DND-41 (cell line): ENCODE results near the gene IGF2BP2.

Source experiments
- ATAC-seq: fragments of 200-7000 bp; cut with Tn5 transposase; 3 replicates; pipeline ENCODE4 v1.9.1; 2021; ENCODE audit warnings: low read depth; ENCODE audit not compliant: insufficient read depth
- DNase-seq: peaks from one replicate; pipeline ENCODE4 v3.0.0-alpha.2; 2020
- H2AFZ ChIP-seq: 2 replicates; pipeline ENCODE4 v1.6.0; 2012; ENCODE audit warnings: low read depth, low read length
- H3K27ac ChIP-seq: 2 replicates; pipeline ENCODE4 v1.5.1; 2012; ENCODE audit warnings: low read length, inconsistent platforms
- H3K27me3 ChIP-seq: fragments of 200-600 bp; sonication (generic); 2 replicates; pipeline ENCODE4 v1.6.0; 2012; ENCODE audit warnings: low read length, mild to moderate bottlenecking, inconsistent platforms; ENCODE audit not compliant: insufficient read depth, poor library complexity
- H3K36me3 ChIP-seq: 2 replicates; pipeline ENCODE4 v1.5.1; 2012; ENCODE audit warnings: low read length, inconsistent platforms; ENCODE audit not compliant: insufficient read depth
- H3K4me1 ChIP-seq: 2 replicates; pipeline ENCODE4 v1.5.1; 2012; ENCODE audit warnings: mild to moderate bottlenecking, low read length; ENCODE audit not compliant: insufficient read depth
- H3K4me2 ChIP-seq: 2 replicates; pipeline ENCODE4 v1.6.0; 2012; ENCODE audit warnings: mild to moderate bottlenecking, moderate library complexity, low read length, inconsistent platforms; ENCODE audit not compliant: insufficient read depth
- H3K4me3 ChIP-seq, 2 experiments: fragments of 200-600 bp in 1 of 2; shearing (Covaris generic) in 1 of 2; 2 replicates each; pipeline ENCODE4 v1.5.1; 2012 to 2016; ENCODE audit warnings: inconsistent platforms in 2 of 2, low read length in 2 of 2, mild to moderate bottlenecking in 2 of 2, low read depth in 1 of 2, moderate library complexity in 1 of 2
- H3K79me2 ChIP-seq: 2 replicates; pipeline ENCODE4 v1.6.0; 2012; ENCODE audit warnings: low read length, inconsistent platforms; ENCODE audit not compliant: insufficient read depth
- H3K9ac ChIP-seq: 2 replicates; pipeline ENCODE4 v1.6.0; 2012; ENCODE audit warnings: low read depth, mild to moderate bottlenecking, inconsistent platforms, low read length, moderate library complexity
- H3K9me3 ChIP-seq: 2 replicates; pipeline ENCODE4 v1.5.1; 2012; ENCODE audit warnings: low read length, moderate library complexity, mild to moderate bottlenecking, inconsistent platforms; ENCODE audit not compliant: insufficient read depth, severe bottlenecking
- H4K20me1 ChIP-seq: 2 replicates; pipeline ENCODE4 v1.6.0; 2012; ENCODE audit warnings: low read length; ENCODE audit not compliant: insufficient read depth
- EZH2 ChIP-seq: IDR thresholded peaks from 3 replicates; pipeline ENCODE4 v1.6.1; 2012; ENCODE audit warnings: borderline replicate concordance, low read depth, mild to moderate bottlenecking, moderate library complexity, low read length, inconsistent platforms; ENCODE audit not compliant: severe bottlenecking
- TF ChIP-seq, protein P1 (sequence below): IDR thresholded peaks from 2 replicates; pipeline ENCODE4 v1.5.1; 2012; ENCODE audit warnings: borderline replicate concordance, low read length, moderate library complexity, mild to moderate bottlenecking; ENCODE audit not compliant: poor library complexity, severe bottlenecking; ENCODE audit errors: extremely low read depth

IGF2BP2 gene

DNA sequence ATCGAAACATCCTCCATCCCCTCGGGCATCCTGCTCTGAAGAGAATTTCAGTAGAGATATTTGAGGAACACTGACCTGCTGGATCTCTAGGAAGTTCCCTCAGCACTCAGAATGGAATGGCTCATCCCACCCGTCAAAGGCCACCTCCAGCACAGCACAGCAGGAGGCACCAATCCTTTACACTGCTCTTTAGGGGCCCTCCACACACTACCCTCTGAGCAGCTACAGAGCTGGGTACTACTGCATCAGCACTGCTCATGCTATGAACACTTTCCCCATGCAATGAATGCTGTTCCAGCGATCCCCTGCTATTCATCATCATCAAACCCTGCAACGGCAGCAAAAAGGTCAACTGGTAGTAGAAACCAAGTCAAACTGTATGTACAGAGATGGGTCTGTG is 40.5 kb downstream of the IGF2BP2 start:
- Histone ChIP-seq H3K27me3 (peaks cover 25% of the 10 kb centered on the region), H3K4me2 (no peak overlapping the region), H3K4me3 (no peak overlapping the region), H3K79me2 (no peaks in the 10 kb centered on the region), H3K9ac (no peak overlapping the region), H3K36me3 (no peaks in the 10 kb centered on the region), H3K9me3 (no peaks in the 10 kb centered on the region), H4K20me1 (no peaks in the 10 kb centered on the region), H2AFZ (no peak overlapping the region), H3K27ac (no peak overlapping the region), H3K4me1 (no peaks in the 10 kb centered on the region)
- TF ChIP-seq, protein P1, sequence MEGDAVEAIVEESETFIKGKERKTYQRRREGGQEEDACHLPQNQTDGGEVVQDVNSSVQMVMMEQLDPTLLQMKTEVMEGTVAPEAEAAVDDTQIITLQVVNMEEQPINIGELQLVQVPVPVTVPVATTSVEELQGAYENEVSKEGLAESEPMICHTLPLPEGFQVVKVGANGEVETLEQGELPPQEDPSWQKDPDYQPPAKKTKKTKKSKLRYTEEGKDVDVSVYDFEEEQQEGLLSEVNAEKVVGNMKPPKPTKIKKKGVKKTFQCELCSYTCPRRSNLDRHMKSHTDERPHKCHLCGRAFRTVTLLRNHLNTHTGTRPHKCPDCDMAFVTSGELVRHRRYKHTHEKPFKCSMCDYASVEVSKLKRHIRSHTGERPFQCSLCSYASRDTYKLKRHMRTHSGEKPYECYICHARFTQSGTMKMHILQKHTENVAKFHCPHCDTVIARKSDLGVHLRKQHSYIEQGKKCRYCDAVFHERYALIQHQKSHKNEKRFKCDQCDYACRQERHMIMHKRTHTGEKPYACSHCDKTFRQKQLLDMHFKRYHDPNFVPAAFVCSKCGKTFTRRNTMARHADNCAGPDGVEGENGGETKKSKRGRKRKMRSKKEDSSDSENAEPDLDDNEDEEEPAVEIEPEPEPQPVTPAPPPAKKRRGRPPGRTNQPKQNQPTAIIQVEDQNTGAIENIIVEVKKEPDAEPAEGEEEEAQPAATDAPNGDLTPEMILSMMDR: no peak
- TF ChIP-seq EZH2: no peak
- ATAC-seq: no peak
- DNase-seq: no peak

DNA sequence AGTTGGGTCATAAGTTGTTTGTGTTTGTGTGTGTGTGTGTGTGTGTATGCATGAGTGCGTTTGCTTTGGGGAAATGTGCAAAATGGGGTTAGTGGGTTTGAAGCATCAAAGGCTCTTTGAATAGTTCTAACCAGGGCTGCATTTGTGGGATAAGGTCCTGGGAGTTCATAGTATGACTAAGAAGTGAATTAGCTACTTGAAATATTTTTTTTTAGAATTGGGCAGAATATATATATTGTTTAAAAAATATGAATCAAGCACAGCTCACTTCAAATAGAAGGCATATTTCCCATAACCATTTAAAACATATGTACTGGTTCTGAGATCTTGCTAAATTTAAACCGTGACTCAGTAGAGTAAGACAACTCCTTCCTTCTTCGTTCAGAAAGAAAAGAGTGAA is 43.1 kb downstream of the IGF2BP2 start:
- TF ChIP-seq EZH2: no peak
- TF ChIP-seq, protein P1: no peak
- no peaks in the 10 kb centered on the region for H4K20me1 ChIP-seq
- H3K4me2 ChIP-seq: no peak overlapping the region

DNA sequence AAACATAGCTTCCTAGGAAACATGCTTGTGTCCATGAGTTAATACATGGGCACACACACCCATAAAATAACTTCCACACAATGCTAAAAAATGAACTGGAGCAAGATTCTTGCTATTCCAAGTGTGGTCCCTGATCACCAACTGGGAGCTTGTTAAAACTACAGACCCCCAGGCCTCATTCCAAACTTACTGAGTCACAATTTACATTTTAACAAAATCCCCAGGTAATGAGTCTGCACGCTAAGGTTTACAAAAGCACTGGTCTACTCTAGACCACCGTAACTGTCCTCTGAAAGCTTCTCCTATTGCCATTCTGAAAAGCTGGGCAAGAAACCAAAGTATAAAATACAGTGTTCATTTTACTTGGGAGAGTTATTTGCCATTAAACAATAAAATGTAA is 45.4 kb downstream of the IGF2BP2 start:
- Histone ChIP-seq H3K4me3 (no peak overlapping the region), H2AFZ (no peak overlapping the region), H3K9me3 (no peaks in the 10 kb centered on the region), H3K27me3 (peaks cover 26% of the 10 kb centered on the region), H3K27ac (no peak overlapping the region), H3K4me2 (no peak overlapping the region), H4K20me1 (no peaks in the 10 kb centered on the region), H3K79me2 (no peaks in the 10 kb centered on the region), H3K9ac (no peak overlapping the region), H3K36me3 (no peaks in the 10 kb centered on the region), H3K4me1 (no peaks in the 10 kb centered on the region)
- DNase-seq: no peak
- ATAC-seq: no peak
- TF ChIP-seq, protein P1: no peak
- TF ChIP-seq EZH2: no peak

More for the DNA sequence above, 43.1 kb downstream of the IGF2BP2 start:
- no peak overlapping the region for H3K27ac ChIP-seq
- DNase-seq (no peak), ATAC-seq (no peak)
- no peaks in the 10 kb centered on the region for H3K79me2 ChIP-seq
- no peak overlapping the region for H3K4me3 ChIP-seq
- no peaks in the 10 kb centered on the region for H3K4me1 ChIP-seq
- H3K36me3 ChIP-seq: no peaks in the 10 kb centered on the region
- H3K9me3 ChIP-seq: no peaks in the 10 kb centered on the region
- no peak overlapping the region for H3K9ac ChIP-seq
- H3K27me3 ChIP-seq: peaks cover 25% of the 10 kb centered on the region
- H2AFZ ChIP-seq: no peak overlapping the region

DNA sequence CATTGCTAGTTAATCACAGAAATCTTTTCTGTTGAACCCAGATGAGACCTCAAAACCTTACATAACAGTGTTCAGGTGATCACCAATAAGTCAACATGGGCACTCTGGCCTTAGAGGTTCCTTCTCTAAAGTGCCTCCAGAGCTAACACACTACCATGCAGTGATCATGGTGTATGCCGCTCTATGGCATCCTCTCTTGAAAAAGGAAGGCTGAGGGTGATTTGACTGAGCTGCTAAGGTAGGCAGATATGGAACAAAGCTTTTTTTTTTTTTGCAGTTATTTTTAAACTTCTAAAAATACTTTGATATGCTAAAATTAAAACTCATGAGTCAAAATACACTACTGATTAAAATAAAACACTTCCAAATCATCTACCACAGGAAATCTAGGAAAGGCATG is 46.0 kb downstream of the IGF2BP2 start:
- no peak for DNase-seq
- Histone ChIP-seq H3K9me3 (no peaks in the 10 kb centered on the region), H3K9ac (no peak overlapping the region), H3K79me2 (no peaks in the 10 kb centered on the region), H4K20me1 (no peaks in the 10 kb centered on the region), H3K27ac (no peak overlapping the region), H3K4me3 (no peak overlapping the region), H3K4me1 (no peaks in the 10 kb centered on the region), H3K4me2 (no peak overlapping the region), H3K36me3 (no peaks in the 10 kb centered on the region), H2AFZ (no peak overlapping the region), H3K27me3 (peaks cover 25% of the 10 kb centered on the region)
- TF ChIP-seq EZH2: no peak
- TF ChIP-seq, protein P1: no peak
- ATAC-seq: no peak
